A549 (cell line): ENCODE data around the gene C6orf132. TPM values are rescaled to one million over a fixed set of nuclear protein-coding genes. Genes with fewer than 3 reads are reported as not detected.
A peak's percentile ranks its signal among the peaks of the same experiment; 100 is the strongest.

Experiments
- ATAC-seq, 2 experiments: fragments of 200-7000 bp in 1 of 2; fragments of >200 bp in 1 of 2; cut with Nextera tagmentation in 1 of 2; cut with Tn5 transposase in 1 of 2; 3 replicates each; pipeline versions ENCODE4 v1.8.0 to v1.9.1; 2018 to 2020; ENCODE audit warnings: mild to moderate bottlenecking in 1 of 2, moderate library complexity in 1 of 2
- CTCF ChIA-PET: fragments of 300-600 bp; sonication (Branson Sonifier 250); formaldehyde crosslinking; extraction: SDS; loops from one replicate; lab custom pipeline; 2021; ENCODE audit warnings: antibody characterized with exemption, inconsistent platforms; lab: Yijun Ruan, JAX
- POLR2A ChIA-PET: fragments of 350-600 bp; formaldehyde crosslinking; extraction: SDS; loops from one replicate; lab custom pipeline; 2021; ENCODE audit warnings: antibody characterized with exemption, inconsistent platforms; lab: Yijun Ruan, JAX
- DNase-seq, 2 experiments: peaks; one replicate each; pipeline versions ENCODE4 v3.0.0 to v3.0.0-alpha.2; 2011 to 2016; ENCODE audit warnings: low read depth in 1 of 2, low spot score in 1 of 2
- FAIRE-seq: peaks from 2 replicates; lab custom pipeline; 2011; peaks lifted over from hg19 to GRCh38; lab: Jason Lieb, UNC
- H3K27ac ChIP-seq, 2 experiments: fragments of >200 bp; sonication (Bioruptor Twin); formaldehyde crosslinking; 3 replicates each; pipeline ENCODE4 v1.5.1; 2016 to 2017
- H3K4me1 ChIP-seq: fragments of >200 bp; sonication (Bioruptor Twin); formaldehyde crosslinking; 3 replicates; pipeline ENCODE4 v1.6.1; 2016
- H3K4me2 ChIP-seq: fragments of >200 bp; sonication (Bioruptor Twin); formaldehyde crosslinking; 3 replicates; pipeline ENCODE4 v1.6.1; 2016
- H3K4me3 ChIP-seq: fragments of >200 bp; sonication (Bioruptor Twin); formaldehyde crosslinking; 3 replicates; pipeline ENCODE4 v1.5.1; 2016
- H3K9me3 ChIP-seq: fragments of >200 bp; sonication (Bioruptor Twin); formaldehyde crosslinking; 3 replicates; pipeline ENCODE4 v1.6.1; 2016
- CBX2 ChIP-seq: fragments of 200-600 bp; sonication (generic); IDR thresholded peaks from 2 replicates; pipeline ENCODE4 v1.6.1; 2016; ENCODE audit warnings: low read depth, mild to moderate bottlenecking, borderline replicate concordance
- CEBPB ChIP-seq, 2 experiments: fragments of >200 bp in 1 of 2; sonication (Bioruptor Twin) in 1 of 2; formaldehyde crosslinking in 1 of 2; IDR thresholded peaks; 2 replicates each; pipeline ENCODE4 v1.6.1; 2012 to 2016
- CHD2 ChIP-seq: fragments of 150-350 bp; IDR thresholded peaks from 2 replicates; pipeline ENCODE4 v1.6.1; 2014; ENCODE audit warnings: low read length; ENCODE audit not compliant: partially characterized antibody
- EHF ChIP-seq: fragments of 250-450 bp; sonication (Bioruptor Pico); IDR thresholded peaks from 2 replicates; pipeline ENCODE4 v1.5.0; 2020; ENCODE audit warnings: mild to moderate bottlenecking
- EHMT2 ChIP-seq: fragments of 200-600 bp; sonication (generic); IDR thresholded peaks from 2 replicates; pipeline ENCODE4 v1.6.1; 2016; ENCODE audit warnings: antibody characterized with exemption, low read depth, mild to moderate bottlenecking, moderate library complexity
- EP300 ChIP-seq, 2 experiments: fragments of >200 bp; sonication (Bioruptor Twin); formaldehyde crosslinking; IDR thresholded peaks; 2 replicates in 1 of 2; 3 replicates in 1 of 2; pipeline ENCODE4 v1.6.1; 2016 to 2017
- ESRRA ChIP-seq: fragments of 150-350 bp; IDR thresholded peaks from 2 replicates; pipeline ENCODE4 v1.6.1; 2014; ENCODE audit warnings: mild to moderate bottlenecking, low read length, borderline replicate concordance
- FOSL2 ChIP-seq, 2 experiments: fragments of 450-650 bp in 1 of 2; fragments of >200 bp in 1 of 2; sonication (Bioruptor Twin) in 1 of 2; formaldehyde crosslinking; IDR thresholded peaks; 2 replicates each; pipeline versions ENCODE4 v1.5.0 to v1.6.1; 2016 to 2020; ENCODE audit warnings: mild to moderate bottlenecking in 1 of 2, moderate library complexity in 1 of 2
- FOXS1 ChIP-seq: fragments of 250-450 bp; sonication (Bioruptor Pico); IDR thresholded peaks from 2 replicates; pipeline ENCODE4 v1.5.0; 2020; ENCODE audit warnings: mild to moderate bottlenecking, moderate library complexity
- GATA3 ChIP-seq: IDR thresholded peaks from 2 replicates; pipeline ENCODE4 v1.6.1; 2012; ENCODE audit warnings: borderline replicate concordance
- HES2 ChIP-seq: fragments of >200 bp; sonication (Bioruptor Twin); formaldehyde crosslinking; IDR thresholded peaks from 2 replicates; pipeline ENCODE4 v1.6.1; 2016
- HEYL ChIP-seq: fragments of 250-450 bp; sonication (Bioruptor Pico); IDR thresholded peaks from 2 replicates; pipeline ENCODE4 v1.8.0; 2021; ENCODE audit warnings: mild to moderate bottlenecking, moderate library complexity
- HOXB5 ChIP-seq: fragments of 250-450 bp; sonication (Bioruptor Pico); IDR thresholded peaks from 2 replicates; pipeline ENCODE4 v1.5.0; 2020; ENCODE audit warnings: mild to moderate bottlenecking, moderate library complexity
- JUNB ChIP-seq: fragments of >200 bp; sonication (Bioruptor Twin); formaldehyde crosslinking; IDR thresholded peaks from 2 replicates; pipeline ENCODE4 v1.6.1; 2016
- NFE2L2 ChIP-seq: fragments of 150-350 bp; conservative IDR thresholded peaks from 2 replicates; pipeline ENCODE4 v1.6.1; 2014; ENCODE audit warnings: low read length
- NPAS2 ChIP-seq: fragments of 250-450 bp; sonication (Bioruptor Pico); IDR thresholded peaks from 2 replicates; pipeline ENCODE4 v1.8.0; 2022; ENCODE audit warnings: mild to moderate bottlenecking, moderate library complexity, borderline replicate concordance
- PHF8 ChIP-seq: fragments of 200-600 bp; sonication (generic); IDR thresholded peaks from 2 replicates; pipeline ENCODE4 v1.6.1; 2016; ENCODE audit warnings: low read depth, mild to moderate bottlenecking, antibody characterized with exemption, moderate library complexity, borderline replicate concordance
- POLR2AphosphoS2 ChIP-seq: conservative IDR thresholded peaks from 2 replicates; pipeline ENCODE4 v1.6.1; 2012; ENCODE audit warnings: low read length, improper control_type of control experiment, inconsistent platforms
- RAD21 ChIP-seq, 2 experiments: fragments of >200 bp in 1 of 2; sonication (Bioruptor Twin) in 1 of 2; formaldehyde crosslinking in 1 of 2; IDR thresholded peaks in 1 of 2; conservative IDR thresholded peaks in 1 of 2; 2 replicates in 1 of 2; 3 replicates in 1 of 2; pipeline ENCODE4 v1.6.1; 2012 to 2018; ENCODE audit warnings: inconsistent platforms in 1 of 2
- RNF2 ChIP-seq: fragments of 200-600 bp; sonication (generic); IDR thresholded peaks from 2 replicates; pipeline ENCODE4 v1.6.1; 2016; ENCODE audit warnings: low read depth, mild to moderate bottlenecking, antibody characterized with exemption, moderate library complexity, borderline replicate concordance
- TFCP2L1 ChIP-seq: fragments of 250-450 bp; sonication (Bioruptor Pico); IDR thresholded peaks from 2 replicates; pipeline ENCODE4 v1.5.0; 2021; ENCODE audit warnings: mild to moderate bottlenecking
- USF2 ChIP-seq: fragments of 450-650 bp; IDR thresholded peaks from 2 replicates; pipeline ENCODE4 v1.6.1; 2014; ENCODE audit warnings: antibody characterized with exemption
- ZSCAN20 ChIP-seq: fragments of 250-450 bp; sonication (Bioruptor Pico); IDR thresholded peaks from 2 replicates; pipeline ENCODE4 v1.8.0; 2022; ENCODE audit warnings: mild to moderate bottlenecking, moderate library complexity
- WGBS: methylation state at CpG from one replicate; pipeline ENCODE4 v1.1.6; 2017; ENCODE audit errors: missing lambda C conversion rate; 5-methylcytosine and 5-hydroxymethylcytosine counted together
- polyA plus RNA-seq, 4 experiments: library from polyadenylated mRNA; depleted of rRNA in 3 of 4; stranded (reverse); fragments of >200 nt; fragmentation: RNase III in 1 of 4; extraction: RNeasy Plus Mini Kit Qiagen cat#74134 plus additional on column Dnase treatment in 1 of 4; gene quantifications; 2 replicates in 3 of 4; 3 replicates in 1 of 4; pipeline ENCODE4 v1.2.3, GENCODE V29; 2011 to 2017
- TF ChIP-seq, protein P1 (sequence below): fragments of 200-600 bp; sonication (generic); IDR thresholded peaks from 2 replicates; pipeline ENCODE4 v1.6.1; 2016; ENCODE audit warnings: antibody characterized with exemption, mild to moderate bottlenecking, moderate library complexity
- TF ChIP-seq, protein P2 (sequence below): fragments of 250-450 bp; sonication (Bioruptor Pico); IDR thresholded peaks from 2 replicates; pipeline ENCODE4 v1.5.0; 2021; ENCODE audit warnings: mild to moderate bottlenecking, moderate library complexity, borderline replicate concordance

C6orf132 gene
- polyA plus RNA-seq, 2 of the 4 experiments (the other 2 are of a cell fraction): 0.44 to 1.1 TPM

DNA sequence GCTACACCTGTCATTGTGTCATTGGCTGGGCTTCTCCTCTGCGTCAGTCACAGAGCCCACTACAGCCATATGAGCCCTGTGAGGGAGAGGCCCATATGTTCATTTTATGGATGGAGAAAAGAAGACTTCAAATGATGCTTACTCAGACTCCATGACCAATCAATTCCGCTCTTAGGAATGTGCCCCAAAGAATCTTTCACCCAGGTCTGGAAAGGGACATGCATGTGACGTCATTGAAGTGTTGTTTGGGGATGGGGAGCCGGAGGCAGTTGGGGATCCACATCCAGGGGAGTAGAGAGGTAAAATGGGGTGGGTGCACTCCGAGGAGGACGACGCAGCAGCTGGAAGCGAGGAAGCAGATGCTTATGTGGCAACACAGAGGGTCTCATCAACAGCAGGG, 9.6 kb upstream of the C6orf132 start:
- no peak for TF ChIP-seq GATA3
- TF ChIP-seq EP300 (IDR thresholded peaks at IDR 0.05): no peak
- no peak for TF ChIP-seq NPAS2
- TF ChIP-seq CEBPB (IDR thresholded peaks at IDR 0.05): no peak
- no peak for TF ChIP-seq PHF8
- no peak for TF ChIP-seq HES2
- TF ChIP-seq EHF (CRISPR knock-in tag): no peak
- no peak for TF ChIP-seq POLR2AphosphoS2
- no peak for TF ChIP-seq EHMT2
- TF ChIP-seq, protein P1, sequence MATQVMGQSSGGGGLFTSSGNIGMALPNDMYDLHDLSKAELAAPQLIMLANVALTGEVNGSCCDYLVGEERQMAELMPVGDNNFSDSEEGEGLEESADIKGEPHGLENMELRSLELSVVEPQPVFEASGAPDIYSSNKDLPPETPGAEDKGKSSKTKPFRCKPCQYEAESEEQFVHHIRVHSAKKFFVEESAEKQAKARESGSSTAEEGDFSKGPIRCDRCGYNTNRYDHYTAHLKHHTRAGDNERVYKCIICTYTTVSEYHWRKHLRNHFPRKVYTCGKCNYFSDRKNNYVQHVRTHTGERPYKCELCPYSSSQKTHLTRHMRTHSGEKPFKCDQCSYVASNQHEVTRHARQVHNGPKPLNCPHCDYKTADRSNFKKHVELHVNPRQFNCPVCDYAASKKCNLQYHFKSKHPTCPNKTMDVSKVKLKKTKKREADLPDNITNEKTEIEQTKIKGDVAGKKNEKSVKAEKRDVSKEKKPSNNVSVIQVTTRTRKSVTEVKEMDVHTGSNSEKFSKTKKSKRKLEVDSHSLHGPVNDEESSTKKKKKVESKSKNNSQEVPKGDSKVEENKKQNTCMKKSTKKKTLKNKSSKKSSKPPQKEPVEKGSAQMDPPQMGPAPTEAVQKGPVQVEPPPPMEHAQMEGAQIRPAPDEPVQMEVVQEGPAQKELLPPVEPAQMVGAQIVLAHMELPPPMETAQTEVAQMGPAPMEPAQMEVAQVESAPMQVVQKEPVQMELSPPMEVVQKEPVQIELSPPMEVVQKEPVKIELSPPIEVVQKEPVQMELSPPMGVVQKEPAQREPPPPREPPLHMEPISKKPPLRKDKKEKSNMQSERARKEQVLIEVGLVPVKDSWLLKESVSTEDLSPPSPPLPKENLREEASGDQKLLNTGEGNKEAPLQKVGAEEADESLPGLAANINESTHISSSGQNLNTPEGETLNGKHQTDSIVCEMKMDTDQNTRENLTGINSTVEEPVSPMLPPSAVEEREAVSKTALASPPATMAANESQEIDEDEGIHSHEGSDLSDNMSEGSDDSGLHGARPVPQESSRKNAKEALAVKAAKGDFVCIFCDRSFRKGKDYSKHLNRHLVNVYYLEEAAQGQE: no peak
- H3K4me2 ChIP-seq: no peak overlapping the region
- H3K27ac ChIP-seq: no peak overlapping the region; a peak in 1 of 6 replicates
- CTCF ChIA-PET: interaction anchor here (1.0 to 1.6 kb wide), 2 partner anchors 15 to 48 kb away, joined by 3 to 6 read pairs; no protein-coding TSS in a partner anchor
- DNase-seq: no peak
- WGBS: 91% methylated on average over 8 of the region's 8 CpGs
- H3K9me3 ChIP-seq: no peaks in the 10 kb centered on the region
- no peak overlapping the region for H3K4me3 ChIP-seq
- H3K4me1 ChIP-seq: 0 out of 3 replicates have a peak, but pooled peaks cover 6% of the 10 kb centered on the region
- POLR2A ChIA-PET: no interaction called here
- FAIRE-seq: no peak
- no peak for ATAC-seq

DNA sequence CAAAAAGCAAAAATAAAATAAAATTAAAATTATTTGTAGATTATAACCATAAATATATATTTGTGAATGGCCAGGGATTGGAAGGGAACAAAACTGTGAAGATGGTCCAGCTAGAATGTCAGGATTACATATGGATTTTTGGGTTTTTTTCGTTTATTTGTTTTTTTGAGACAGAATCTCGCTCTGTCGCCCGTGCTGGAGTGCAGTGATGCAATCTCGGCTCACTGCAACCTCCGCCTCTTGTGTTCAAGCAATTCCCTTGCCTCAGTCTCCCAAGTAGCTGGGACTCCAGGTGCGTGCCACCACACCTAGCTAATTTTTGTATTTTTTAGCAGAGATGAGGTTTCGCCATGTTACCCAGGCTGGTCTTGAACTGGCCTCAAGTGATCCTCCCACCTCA, 7.8 kb upstream of the C6orf132 start:
- H3K9me3 ChIP-seq: no peaks in the 10 kb centered on the region
- no peak overlapping the region for H3K27ac ChIP-seq
- no peak overlapping the region for H3K4me2 ChIP-seq
- ChIA-PET POLR2A (no interaction called here), CTCF (interaction anchor here (2.0 kb wide), 1 partner anchor 74 kb away, joined by 6 read pairs; no protein-coding TSS in a partner anchor)
- H3K4me1 ChIP-seq: 0 out of 3 replicates have a peak, but pooled peaks cover 6% of the 10 kb centered on the region
- TF ChIP-seq FOXS1 (CRISPR knock-in tag) (no peak), NFE2L2 (no peak), HOXB5 (CRISPR knock-in tag) (no peak)
- ATAC-seq (no peak), FAIRE-seq (no peak), DNase-seq (no peak)
- WGBS: 83% methylated on average over 8 of the region's 8 CpGs
- no peak overlapping the region for H3K4me3 ChIP-seq

- POLR2A ChIA-PET: no interaction called here
Observed at GRCh38 chr6:42148058-42148457, 5.6 kb upstream of the C6orf132 start.

DNA sequence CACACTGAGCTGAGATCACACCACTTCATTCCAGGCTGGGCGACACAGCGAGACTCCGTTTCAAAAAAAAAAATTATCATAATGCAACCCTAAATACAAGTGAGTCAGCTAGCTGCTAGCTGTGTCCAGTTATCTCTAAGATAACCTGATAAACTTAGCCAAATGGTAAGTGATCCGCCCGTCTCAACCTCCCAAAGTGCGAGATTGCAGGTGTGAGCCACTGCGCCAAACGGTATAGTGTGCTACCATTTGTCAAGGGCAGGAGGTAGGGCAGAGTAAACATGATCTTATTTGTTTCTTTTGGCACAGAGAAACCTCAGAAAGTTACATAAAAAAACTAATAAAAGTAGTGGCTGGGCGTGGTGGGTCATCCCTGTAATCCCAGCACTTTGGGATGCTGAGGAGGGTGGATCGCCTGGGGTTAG, 4.7 kb upstream of the C6orf132 start:
- no peaks in the 10 kb centered on the region for H3K9me3 ChIP-seq
- POLR2A ChIA-PET: no interaction called here
- no peak overlapping the region for H3K4me2 ChIP-seq
- FAIRE-seq: no peak
- ATAC-seq: no peak
- H3K4me3 ChIP-seq: no peak overlapping the region
- no peak overlapping the region for H3K27ac ChIP-seq
- WGBS: 59% methylated on average over 10 of the region's 10 CpGs
- peaks cover 10% of the 10 kb centered on the region; the same call in 2 of the 3 replicates for H3K4me1 ChIP-seq
- DNase-seq: peak in 1 of 2 experiments; percentile 17
- CTCF ChIA-PET: interaction anchor here (0.6 to 1.5 kb wide), 3 partner anchors 41 to 103 kb away, joined by 3 to 4 read pairs (median 4); no protein-coding TSS in a partner anchor
- TF ChIP-seq USF2 (no peak), RNF2 (no peak), EHMT2 (no peak), TFCP2L1 (CRISPR knock-in tag) (no peak), CHD2 (no peak), JUNB (no peak), HEYL (CRISPR knock-in tag) (no peak), NFE2L2 (no peak), NPAS2 (no peak), FOSL2 (IDR thresholded peaks at IDR 0.05) (no peak), FOSL2 (CRISPR knock-in tag; IDR thresholded peaks at IDR 0.05) (no peak)
- TF ChIP-seq, protein P2, sequence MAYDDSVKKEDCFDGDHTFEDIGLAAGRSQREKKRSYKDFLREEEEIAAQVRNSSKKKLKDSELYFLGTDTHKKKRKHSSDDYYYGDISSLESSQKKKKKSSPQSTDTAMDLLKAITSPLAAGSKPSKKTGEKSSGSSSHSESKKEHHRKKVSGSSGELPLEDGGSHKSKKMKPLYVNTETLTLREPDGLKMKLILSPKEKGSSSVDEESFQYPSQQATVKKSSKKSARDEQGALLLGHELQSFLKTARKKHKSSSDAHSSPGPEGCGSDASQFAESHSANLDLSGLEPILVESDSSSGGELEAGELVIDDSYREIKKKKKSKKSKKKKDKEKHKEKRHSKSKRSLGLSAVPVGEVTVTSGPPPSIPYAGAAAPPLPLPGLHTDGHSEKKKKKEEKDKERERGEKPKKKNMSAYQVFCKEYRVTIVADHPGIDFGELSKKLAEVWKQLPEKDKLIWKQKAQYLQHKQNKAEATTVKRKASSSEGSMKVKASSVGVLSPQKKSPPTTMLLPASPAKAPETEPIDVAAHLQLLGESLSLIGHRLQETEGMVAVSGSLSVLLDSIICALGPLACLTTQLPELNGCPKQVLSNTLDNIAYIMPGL: no peak

More at GRCh38 chr6:42148058-42148457, 5.6 kb upstream of the C6orf132 start:
- H3K9me3 ChIP-seq: no peaks in the 10 kb centered on the region
- CTCF ChIA-PET: interaction anchor here (0.7 to 0.8 kb wide), 2 partner anchors 11 to 88 kb away, joined by 3 read pairs; no protein-coding TSS in a partner anchor
- DNase-seq: no peak
- H3K4me2 ChIP-seq: no peak overlapping the region
- H3K4me3 ChIP-seq: no peak overlapping the region
- H3K4me1 ChIP-seq: peaks cover 5% of the 10 kb centered on the region; the same call in 2 of the 3 replicates
- TF ChIP-seq PHF8: no peak
- TF ChIP-seq FOXS1 (CRISPR knock-in tag): no peak
- no peak for TF ChIP-seq ESRRA
- no peak for TF ChIP-seq RAD21 (conservative IDR thresholded peaks at IDR 0.05 in 1 of 2, IDR thresholded peaks at IDR 0.05 in 1 of 2)
- TF ChIP-seq CBX2: no peak
- TF ChIP-seq ZSCAN20 (CRISPR knock-in tag): no peak
- TF ChIP-seq POLR2AphosphoS2: no peak
- no peak overlapping the region for H3K27ac ChIP-seq
- 58% methylated on average over 3 of the region's 3 CpGs for WGBS
- no peak for FAIRE-seq
- peak in 1 of 2 experiments; percentile 35; a peak in 2 of 6 replicates for ATAC-seq
